ENCODE results near the gene ZNF311. TPM values are rescaled to one million over a fixed set of nuclear protein-coding genes. Genes with fewer than 3 reads are reported as not detected.

ZNF311 gene
- total and polyA plus RNA-seq, 2 donors (not counting 1 experiment from before 2014, with no cell fraction given): 0.61 to 3.5 TPM

- H3K4me1 ChIP-seq (ENCODE audit: control insufficient read depth, extremely low read depth, insufficient read depth, low read length): peaks cover 4% of the 10 kb centered on the region
- TF ChIP-seq EZH2 (IDR thresholded peaks at IDR 0.05; ENCODE audit: low read length, missing control alignments) (no peak), CTCF (conservative IDR thresholded peaks at IDR 0.05 in 1 of 2, IDR thresholded peaks at IDR 0.05 in 1 of 2; ENCODE audit: low read depth in 1 of 2, low read length in 2 of 2) (no peak)
- H3K27ac ChIP-seq (ENCODE audit: insufficient read depth, low read length): no peak overlapping the region
- no peak overlapping the region for H3K9ac ChIP-seq (ENCODE audit: insufficient read depth, low read length)
- no peaks in the 10 kb centered on the region for H4K20me1 ChIP-seq (ENCODE audit: control insufficient read depth, extremely low read depth, insufficient read depth, low read length)
- no peak overlapping the region for H2AFZ ChIP-seq (ENCODE audit: low read length)
- no peaks in the 10 kb centered on the region for H3K27me3 ChIP-seq (ENCODE audit: control insufficient read depth, insufficient read depth, low read length)
- no peaks in the 10 kb centered on the region for H3K36me3 ChIP-seq (ENCODE audit: control insufficient read depth, insufficient read depth, low read length)
- H3K4me3 ChIP-seq (replicated peaks in 1 of 4; ENCODE audit: control extremely low read depth in 1 of 4, insufficient read depth in 1 of 4, low read depth in 3 of 4, low read length in 4 of 4): no peak overlapping the region
- no peak for DNase-seq (ENCODE audit: low read depth in 2 of 2)
- no peak overlapping the region for H3K4me2 ChIP-seq (ENCODE audit: extremely low read depth, insufficient read depth, low read length)
- no peaks in the 10 kb centered on the region for H3K79me2 ChIP-seq (ENCODE audit: control insufficient read depth, insufficient read depth, low read length)
- no peaks in the 10 kb centered on the region for H3K9me3 ChIP-seq (ENCODE audit: control insufficient read depth, insufficient read depth, low read depth, low read length)
These were observed 56.2 kb downstream of the ZNF311 start for GRCh38 chr6:28948782-28949486.

- no peak for DNase-seq (ENCODE audit: low read depth in 2 of 2)
These were observed 57.3 kb downstream of the ZNF311 start for GRCh38 chr6:28947831-28948270.

More at GRCh38 chr6:28947831-28948270, 57.3 kb downstream of the ZNF311 start:
- no peak overlapping the region for H3K9ac ChIP-seq (ENCODE audit: insufficient read depth, low read length)
- no peaks in the 10 kb centered on the region for H3K27me3 ChIP-seq (ENCODE audit: control insufficient read depth, insufficient read depth, low read length)
- H3K4me1 ChIP-seq (ENCODE audit: control insufficient read depth, extremely low read depth, insufficient read depth, low read length): no peaks in the 10 kb centered on the region
- no peaks in the 10 kb centered on the region for H3K9me3 ChIP-seq (ENCODE audit: control insufficient read depth, insufficient read depth, low read depth, low read length)
- no peaks in the 10 kb centered on the region for H4K20me1 ChIP-seq (ENCODE audit: control insufficient read depth, extremely low read depth, insufficient read depth, low read length)
- no peak overlapping the region for H3K27ac ChIP-seq (ENCODE audit: insufficient read depth, low read length)
- no peaks in the 10 kb centered on the region for H3K36me3 ChIP-seq (ENCODE audit: control insufficient read depth, insufficient read depth, low read length)
- no peaks in the 10 kb centered on the region for H3K79me2 ChIP-seq (ENCODE audit: control insufficient read depth, insufficient read depth, low read length)
- H2AFZ ChIP-seq (ENCODE audit: low read length): no peak overlapping the region
- H3K4me3 ChIP-seq (replicated peaks in 1 of 4; ENCODE audit: control extremely low read depth in 1 of 4, insufficient read depth in 1 of 4, low read depth in 3 of 4, low read length in 4 of 4): no peak overlapping the region
- H3K4me2 ChIP-seq (ENCODE audit: extremely low read depth, insufficient read depth, low read length): no peak overlapping the region
- TF ChIP-seq EZH2 (IDR thresholded peaks at IDR 0.05; ENCODE audit: low read length, missing control alignments): no peak
- TF ChIP-seq CTCF (conservative IDR thresholded peaks at IDR 0.05 in 1 of 2, IDR thresholded peaks at IDR 0.05 in 1 of 2; ENCODE audit: low read depth in 1 of 2, low read length in 2 of 2): no peak
